Nephron (organoid): ENCODE measurements around the gene OSBPL1A.

Experiments used
- H3K27ac Mint-ChIP-seq, 3 experiments: 2 replicates each; pipeline ENCODE4 v1.8.0; 2020; ENCODE audit warnings: mixed read lengths in 3 of 3, mild to moderate bottlenecking in 2 of 3, moderate library complexity in 1 of 3
- H3K27me3 Mint-ChIP-seq: 2 replicates; pipeline ENCODE4 v1.8.0; 2021; ENCODE audit warnings: low read depth, mild to moderate bottlenecking, moderate library complexity, mixed read lengths
- H3K36me3 Mint-ChIP-seq: 2 replicates; pipeline ENCODE4 v1.8.0; 2020; ENCODE audit warnings: low read depth, mixed read lengths
- H3K4me1 Mint-ChIP-seq: 2 replicates; pipeline ENCODE4 v1.8.0; 2020; ENCODE audit warnings: mixed read lengths
- H3K4me3 Mint-ChIP-seq, 3 experiments: 2 replicates each; pipeline ENCODE4 v1.8.0; 2020; ENCODE audit warnings: mild to moderate bottlenecking in 3 of 3, mixed read lengths in 3 of 3, moderate library complexity in 2 of 3
- H3K9me3 Mint-ChIP-seq: 2 replicates; pipeline ENCODE4 v1.8.0; 2020; ENCODE audit warnings: mixed read lengths
- TF ChIP-seq, protein P1 (sequence below), 3 experiments: fragments of 200-600 bp; sonication (generic); IDR thresholded peaks; one replicate each; pipeline ENCODE4 v1.5.0; 2021; ENCODE audit warnings: antibody characterized with exemption in 3 of 3; ENCODE audit not compliant: unreplicated experiment in 3 of 3

The OSBPL1A gene

DNA sequence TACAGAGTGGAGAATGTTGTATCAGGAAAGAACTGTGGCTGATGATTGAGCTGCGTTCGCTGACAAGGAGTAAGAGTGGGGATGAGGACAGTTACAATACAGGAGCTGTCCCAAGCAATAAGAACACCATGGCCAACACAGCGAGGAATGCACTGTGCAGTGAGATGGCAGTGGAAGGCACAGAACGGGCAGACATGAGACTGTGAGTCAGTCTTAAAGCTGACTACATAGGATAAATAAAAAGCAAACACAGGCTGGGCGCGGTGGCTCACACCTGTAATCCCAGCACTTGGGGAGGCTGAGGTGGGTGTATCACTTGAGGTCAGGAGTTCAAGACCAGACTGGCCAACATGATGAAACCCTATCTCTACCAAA is 169.0 kb downstream of the OSBPL1A start:
- H3K9me3 Mint-ChIP-seq = no peaks in the 10 kb centered on the region
- TF ChIP-seq, protein P1, sequence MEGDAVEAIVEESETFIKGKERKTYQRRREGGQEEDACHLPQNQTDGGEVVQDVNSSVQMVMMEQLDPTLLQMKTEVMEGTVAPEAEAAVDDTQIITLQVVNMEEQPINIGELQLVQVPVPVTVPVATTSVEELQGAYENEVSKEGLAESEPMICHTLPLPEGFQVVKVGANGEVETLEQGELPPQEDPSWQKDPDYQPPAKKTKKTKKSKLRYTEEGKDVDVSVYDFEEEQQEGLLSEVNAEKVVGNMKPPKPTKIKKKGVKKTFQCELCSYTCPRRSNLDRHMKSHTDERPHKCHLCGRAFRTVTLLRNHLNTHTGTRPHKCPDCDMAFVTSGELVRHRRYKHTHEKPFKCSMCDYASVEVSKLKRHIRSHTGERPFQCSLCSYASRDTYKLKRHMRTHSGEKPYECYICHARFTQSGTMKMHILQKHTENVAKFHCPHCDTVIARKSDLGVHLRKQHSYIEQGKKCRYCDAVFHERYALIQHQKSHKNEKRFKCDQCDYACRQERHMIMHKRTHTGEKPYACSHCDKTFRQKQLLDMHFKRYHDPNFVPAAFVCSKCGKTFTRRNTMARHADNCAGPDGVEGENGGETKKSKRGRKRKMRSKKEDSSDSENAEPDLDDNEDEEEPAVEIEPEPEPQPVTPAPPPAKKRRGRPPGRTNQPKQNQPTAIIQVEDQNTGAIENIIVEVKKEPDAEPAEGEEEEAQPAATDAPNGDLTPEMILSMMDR (IDR thresholded peaks at IDR 0.05; ENCODE audit: unreplicated experiment in 3 of 3) = no peak
- peaks cover 33% of the 10 kb centered on the region for H3K4me1 Mint-ChIP-seq
- H3K4me3 Mint-ChIP-seq = no peak overlapping the region
- H3K36me3 Mint-ChIP-seq = peaks cover 13% of the 10 kb centered on the region
- no peaks in the 10 kb centered on the region for H3K27me3 Mint-ChIP-seq
- H3K27ac Mint-ChIP-seq = peak overlapping the region in 1 of 3 experiments; percentile 9

DNA sequence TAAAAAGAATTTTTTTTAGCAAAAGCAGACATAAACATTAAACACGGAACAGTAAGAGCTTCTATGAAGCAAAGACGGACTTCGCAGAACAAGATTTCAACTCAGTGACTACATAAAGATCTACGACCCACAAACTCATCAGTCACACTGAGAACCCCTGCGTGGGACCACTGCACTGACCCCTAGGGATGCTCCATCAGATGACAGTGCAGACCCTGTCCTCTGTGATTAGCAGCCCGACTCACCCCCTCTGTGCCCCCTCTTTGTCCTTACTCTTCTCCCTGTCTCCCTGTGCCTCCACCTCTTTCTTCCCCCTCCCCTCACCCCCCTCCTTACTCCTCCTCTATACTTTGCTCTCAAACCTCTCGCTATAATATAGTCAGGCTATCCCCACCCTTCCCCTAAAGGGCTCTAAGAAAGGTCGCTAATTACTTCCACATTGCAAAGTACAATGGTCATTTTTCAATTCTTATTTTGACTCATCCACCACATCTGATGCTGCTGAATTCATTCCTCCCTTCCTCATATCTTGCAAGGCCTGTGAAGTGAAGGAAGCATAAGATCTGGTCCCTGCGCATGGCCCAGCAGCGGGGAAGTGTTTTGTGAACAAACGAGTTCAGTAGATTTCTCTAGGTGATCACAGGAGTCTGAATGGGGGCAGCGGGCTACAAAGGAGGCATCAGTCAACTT is 169.5 kb downstream of the OSBPL1A start:
- peaks cover 33% of the 10 kb centered on the region for H3K4me1 Mint-ChIP-seq
- TF ChIP-seq, protein P1 (IDR thresholded peaks at IDR 0.05; ENCODE audit: unreplicated experiment in 3 of 3) = no peak
- peaks cover 13% of the 10 kb centered on the region for H3K36me3 Mint-ChIP-seq
- no peaks in the 10 kb centered on the region for H3K9me3 Mint-ChIP-seq
- peak overlapping the region in 1 of 3 experiments; percentile 9 for H3K27ac Mint-ChIP-seq
- no peaks in the 10 kb centered on the region for H3K27me3 Mint-ChIP-seq
- no peak overlapping the region for H3K4me3 Mint-ChIP-seq

DNA sequence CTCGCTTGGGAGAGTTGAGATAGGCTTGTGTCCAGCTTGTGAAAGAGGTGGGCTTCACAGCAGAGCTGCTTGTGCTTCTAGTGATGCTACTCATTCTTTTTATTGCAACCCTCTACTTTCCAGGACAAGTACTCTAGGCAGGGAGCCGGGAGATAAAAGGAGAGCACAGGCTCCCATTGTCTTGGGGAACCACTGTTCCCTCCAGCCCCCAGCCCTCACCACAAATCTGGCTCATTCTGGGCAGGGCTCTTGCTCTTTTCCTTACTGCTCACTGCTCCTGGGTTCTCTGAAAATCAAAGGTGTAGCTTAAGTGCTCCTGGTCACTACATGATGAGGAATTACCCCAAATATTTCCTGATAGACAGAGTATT is 177.3 kb downstream of the OSBPL1A start:
- H3K36me3 Mint-ChIP-seq = peaks cover 7% of the 10 kb centered on the region
- no peaks in the 10 kb centered on the region for H3K27me3 Mint-ChIP-seq
- TF ChIP-seq, protein P1 (IDR thresholded peaks at IDR 0.05; ENCODE audit: unreplicated experiment in 3 of 3) = no peak
- no peak overlapping the region for H3K4me3 Mint-ChIP-seq
- no peaks in the 10 kb centered on the region for H3K9me3 Mint-ChIP-seq
- peaks cover 11% of the 10 kb centered on the region for H3K4me1 Mint-ChIP-seq
- no peak overlapping the region for H3K27ac Mint-ChIP-seq

DNA sequence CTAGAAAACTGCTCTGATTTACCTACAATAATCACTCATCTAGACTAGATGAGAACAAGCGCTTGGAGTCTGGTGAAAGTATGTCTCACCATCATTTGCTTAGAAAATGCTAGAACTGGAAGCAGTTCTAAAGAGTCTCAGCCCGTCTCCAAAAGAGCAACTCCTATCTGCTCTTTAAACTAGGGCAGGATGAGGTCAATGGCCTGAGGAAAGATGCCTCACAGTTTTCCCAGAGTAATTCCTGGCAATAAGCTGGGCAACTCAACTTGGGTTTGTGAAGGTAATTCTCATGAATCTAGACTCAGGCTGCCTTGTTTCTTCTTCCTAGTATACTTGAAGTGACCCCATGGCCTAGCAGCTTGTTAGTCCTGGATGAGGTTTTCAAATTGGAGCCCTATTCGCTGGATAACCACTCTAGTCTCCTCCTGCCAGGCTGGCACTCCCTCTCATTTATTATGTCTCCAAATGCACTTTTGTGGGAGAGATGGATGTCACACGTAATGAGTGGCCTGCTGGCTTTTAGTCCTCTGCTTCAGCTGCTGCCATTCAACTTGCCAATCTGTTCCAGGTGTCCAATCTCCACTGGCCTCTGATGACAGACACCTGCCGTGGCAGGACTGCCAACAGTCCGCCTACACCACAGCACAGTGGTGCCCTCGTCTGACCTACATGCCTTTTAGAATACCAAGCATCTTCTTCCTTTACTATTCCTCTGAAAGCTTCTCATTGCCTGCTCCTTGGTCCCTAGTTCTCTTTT is 177.9 kb downstream of the OSBPL1A start:
- Mint-ChIP-seq H3K36me3 (peaks cover 3% of the 10 kb centered on the region), H3K27ac (no peak overlapping the region), H3K27me3 (no peaks in the 10 kb centered on the region), H3K9me3 (no peaks in the 10 kb centered on the region), H3K4me1 (peaks cover 17% of the 10 kb centered on the region), H3K4me3 (no peak overlapping the region)
- TF ChIP-seq, protein P1 (IDR thresholded peaks at IDR 0.05; ENCODE audit: unreplicated experiment in 3 of 3) = no peak

DNA sequence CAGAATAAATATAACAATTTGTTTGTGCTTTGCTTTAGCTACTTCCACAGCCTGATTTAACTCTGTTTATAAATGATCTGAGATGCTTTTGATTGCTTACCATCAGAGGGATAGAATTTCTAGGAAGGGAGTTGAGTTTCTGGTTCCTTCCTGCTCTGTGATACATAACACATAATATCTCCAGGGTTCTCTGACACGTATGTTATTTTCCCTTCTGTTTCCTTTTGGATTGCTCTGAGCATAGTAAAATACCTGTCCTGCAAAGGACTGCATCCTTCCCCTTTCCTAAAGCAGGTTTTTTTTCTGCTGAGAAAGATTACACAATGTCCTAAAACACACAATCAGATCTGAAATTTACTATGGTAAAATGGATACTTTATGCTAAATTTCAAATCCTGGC is 182.7 kb downstream of the OSBPL1A start:
- H3K4me1 Mint-ChIP-seq = peaks cover 28% of the 10 kb centered on the region
- no peaks in the 10 kb centered on the region for H3K27me3 Mint-ChIP-seq
- TF ChIP-seq, protein P1 (IDR thresholded peaks at IDR 0.05; ENCODE audit: unreplicated experiment in 3 of 3) = no peak
- no peak overlapping the region for H3K4me3 Mint-ChIP-seq
- H3K9me3 Mint-ChIP-seq = no peaks in the 10 kb centered on the region
- H3K27ac Mint-ChIP-seq = peak overlapping the region; percentile 24 to 67 (median 51)
- peaks cover 3% of the 10 kb centered on the region for H3K36me3 Mint-ChIP-seq
